Neural progenitor cell (in vitro differentiated cells): ENCODE measurements around the gene TMEM266. TPM values are rescaled to one million over a fixed set of nuclear protein-coding genes. Genes with fewer than 3 reads are reported as not detected.

Source experiments
- DNase-seq: peaks from one replicate; pipeline ENCODE4 v3.0.0-alpha.2; 2016; ENCODE audit warnings: low spot score
- H2AFZ ChIP-seq: fragments of 200-600 bp; sonication (generic); replicated peaks from 2 replicates; pipeline ENCODE4 v1.6.1; 2016; ENCODE audit warnings: antibody characterized with exemption
- H3F3A ChIP-seq: fragments of 200-600 bp; sonication (generic); 2 replicates; pipeline ENCODE4 v1.6.1; 2016; ENCODE audit warnings: antibody characterized with exemption, low read depth
- H3K27ac ChIP-seq: fragments of 200-600 bp; sonication (generic); 2 replicates; pipeline ENCODE4 v1.5.1; 2016; ENCODE audit warnings: mild to moderate bottlenecking
- H3K27me3 ChIP-seq: fragments of 200-600 bp; sonication (generic); 2 replicates; pipeline ENCODE4 v1.6.1; 2016; ENCODE audit warnings: mild to moderate bottlenecking, moderate library complexity
- H3K36me3 ChIP-seq: fragments of 200-600 bp; sonication (generic); 2 replicates; pipeline ENCODE4 v1.5.1; 2016
- H3K4me1 ChIP-seq: fragments of 200-600 bp; sonication (generic); 2 replicates; pipeline ENCODE4 v1.6.1; 2016; ENCODE audit warnings: mixed run types
- H3K4me2 ChIP-seq: fragments of 200-600 bp; sonication (generic); 2 replicates; pipeline ENCODE4 v1.6.1; 2016
- H3K4me3 ChIP-seq: fragments of 200-600 bp; sonication (generic); 2 replicates; pipeline ENCODE4 v1.5.1; 2016
- H3K79me2 ChIP-seq: fragments of 200-600 bp; sonication (generic); 2 replicates; pipeline ENCODE4 v1.6.1; 2016; ENCODE audit warnings: low read depth
- H3K9ac ChIP-seq: fragments of 200-600 bp; sonication (generic); 2 replicates; pipeline ENCODE4 v1.6.1; 2016
- H3K9me3 ChIP-seq: fragments of 200-600 bp; sonication (generic); 2 replicates; pipeline ENCODE4 v1.5.1; 2016; ENCODE audit warnings: low read depth
- H4K20me1 ChIP-seq: fragments of 200-600 bp; sonication (generic); 2 replicates; pipeline ENCODE4 v1.6.1; 2016; ENCODE audit warnings: low read depth
- H3K27ac Mint-ChIP-seq: 3 replicates; pipeline ENCODE4 v1.8.0; 2021; ENCODE audit warnings: mixed read lengths
- H3K27me3 Mint-ChIP-seq: 2 replicates; pipeline ENCODE4 v1.8.0; 2022; ENCODE audit warnings: low read depth, mild to moderate bottlenecking, inconsistent platforms, moderate library complexity, mixed read lengths; ENCODE audit not compliant: insufficient read depth
- H3K36me3 Mint-ChIP-seq: 3 replicates; pipeline ENCODE4 v1.8.0; 2021; ENCODE audit warnings: mixed read lengths
- H3K4me1 Mint-ChIP-seq: 3 replicates; pipeline ENCODE4 v1.8.0; 2021; ENCODE audit warnings: mixed read lengths
- H3K4me3 Mint-ChIP-seq: 3 replicates; pipeline ENCODE4 v1.8.0; 2021; ENCODE audit warnings: mild to moderate bottlenecking, moderate library complexity, mixed read lengths
- H3K9me3 Mint-ChIP-seq: 3 replicates; pipeline ENCODE4 v1.8.0; 2020; ENCODE audit warnings: mixed read lengths
- EZH2 ChIP-seq: fragments of 200-600 bp; sonication (generic); IDR thresholded peaks from 2 replicates; pipeline ENCODE4 v1.6.1; 2017; ENCODE audit warnings: antibody characterized with exemption, mild to moderate bottlenecking, moderate library complexity
- EZH2phosphoT487 ChIP-seq: fragments of 200-600 bp; sonication (generic); IDR thresholded peaks from 2 replicates; pipeline ENCODE4 v1.6.1; 2017; ENCODE audit warnings: antibody characterized with exemption
- total RNA-seq: library from RNA; depleted of rRNA; stranded (reverse); fragments of >200 nt; gene quantifications from 2 replicates; pipeline ENCODE4 v1.2.3, GENCODE V29; 2015; ENCODE audit warnings: low replicate concordance
- TF ChIP-seq, protein P1 (sequence below): fragments of 200-600 bp; sonication (generic); IDR thresholded peaks from 2 replicates; pipeline ENCODE4 v1.5.1; 2017; ENCODE audit warnings: antibody characterized with exemption, mild to moderate bottlenecking

The TMEM266 gene
- total RNA-seq, 1 donor from 2014 or later, result 0.43 TPM

DNA sequence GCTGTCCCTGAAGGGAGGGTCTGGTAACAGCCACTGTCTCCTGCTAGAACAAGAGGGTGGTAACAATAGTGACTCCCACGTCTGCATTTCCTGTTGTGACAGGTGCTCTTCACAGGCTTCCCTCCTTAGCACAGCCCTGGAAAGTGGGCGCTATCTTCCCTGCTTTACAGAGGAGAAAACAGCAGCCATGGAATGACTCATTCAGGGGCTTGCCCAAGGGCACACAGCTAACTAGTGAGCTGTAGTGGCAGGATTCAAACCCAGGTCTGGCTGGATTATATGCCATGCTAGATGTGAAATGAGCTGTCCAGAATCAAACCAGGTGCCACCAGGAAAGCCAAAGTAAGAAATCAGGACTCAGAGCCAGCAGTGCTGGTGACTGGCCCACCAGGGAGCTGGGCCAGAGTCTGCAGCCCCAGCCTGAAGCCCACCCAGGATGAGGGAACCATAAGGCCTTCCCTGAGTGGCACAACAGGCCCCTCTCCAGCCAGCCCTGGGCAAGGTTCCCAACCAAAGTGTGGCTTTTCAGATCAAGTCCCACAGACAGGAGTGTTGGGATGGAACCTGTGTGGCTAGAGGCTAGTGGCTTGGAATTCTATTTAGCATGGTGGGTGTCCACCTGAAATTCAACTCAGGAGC lies 149.1 kb downstream of the TMEM266 start:
- Histone ChIP-seq H3K9ac (no peak overlapping the region), H3K36me3 (no peaks in the 10 kb centered on the region), H3K27me3 (no peaks in the 10 kb centered on the region), H3K27ac (no peak overlapping the region), H3K9me3 (no peaks in the 10 kb centered on the region), H2AFZ (no peak overlapping the region), H4K20me1 (no peaks in the 10 kb centered on the region), H3K4me2 (no peak overlapping the region), H3K4me3 (no peak overlapping the region), H3K79me2 (no peaks in the 10 kb centered on the region), H3F3A (peaks cover 3% of the 10 kb centered on the region), H3K4me1 (peaks cover 19% of the 10 kb centered on the region)
- Mint-ChIP-seq H3K4me3 (no peak overlapping the region), H3K27ac (no peak overlapping the region), H3K4me1 (peaks cover 18% of the 10 kb centered on the region), H3K9me3 (no peaks in the 10 kb centered on the region), H3K27me3 (peaks cover 2% of the 10 kb centered on the region), H3K36me3 (peaks cover 7% of the 10 kb centered on the region)
- no peak for TF ChIP-seq EZH2
- TF ChIP-seq EZH2phosphoT487, result no peak
- TF ChIP-seq, protein P1, sequence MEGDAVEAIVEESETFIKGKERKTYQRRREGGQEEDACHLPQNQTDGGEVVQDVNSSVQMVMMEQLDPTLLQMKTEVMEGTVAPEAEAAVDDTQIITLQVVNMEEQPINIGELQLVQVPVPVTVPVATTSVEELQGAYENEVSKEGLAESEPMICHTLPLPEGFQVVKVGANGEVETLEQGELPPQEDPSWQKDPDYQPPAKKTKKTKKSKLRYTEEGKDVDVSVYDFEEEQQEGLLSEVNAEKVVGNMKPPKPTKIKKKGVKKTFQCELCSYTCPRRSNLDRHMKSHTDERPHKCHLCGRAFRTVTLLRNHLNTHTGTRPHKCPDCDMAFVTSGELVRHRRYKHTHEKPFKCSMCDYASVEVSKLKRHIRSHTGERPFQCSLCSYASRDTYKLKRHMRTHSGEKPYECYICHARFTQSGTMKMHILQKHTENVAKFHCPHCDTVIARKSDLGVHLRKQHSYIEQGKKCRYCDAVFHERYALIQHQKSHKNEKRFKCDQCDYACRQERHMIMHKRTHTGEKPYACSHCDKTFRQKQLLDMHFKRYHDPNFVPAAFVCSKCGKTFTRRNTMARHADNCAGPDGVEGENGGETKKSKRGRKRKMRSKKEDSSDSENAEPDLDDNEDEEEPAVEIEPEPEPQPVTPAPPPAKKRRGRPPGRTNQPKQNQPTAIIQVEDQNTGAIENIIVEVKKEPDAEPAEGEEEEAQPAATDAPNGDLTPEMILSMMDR, result no peak
- no peak for DNase-seq

DNA sequence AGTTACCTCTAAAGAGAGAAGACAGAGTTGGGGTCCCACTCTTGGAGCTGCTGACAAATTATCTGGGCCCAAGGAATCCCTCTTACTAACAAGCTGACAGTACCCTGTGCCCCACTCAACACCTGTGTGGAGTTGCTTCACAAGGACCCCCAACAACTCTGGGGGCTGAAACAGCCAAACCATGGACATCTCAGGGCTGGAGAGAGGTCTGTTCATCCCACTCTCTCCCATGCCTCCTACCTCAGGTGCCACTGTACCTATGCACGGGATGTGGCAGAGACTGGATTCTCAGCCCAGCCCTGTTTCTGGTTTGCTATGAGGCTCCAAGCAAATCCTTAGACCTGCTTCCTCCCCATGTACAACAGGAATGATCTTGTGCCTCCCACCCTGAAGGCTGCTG lies 149.7 kb downstream of the TMEM266 start:
- Mint-ChIP-seq H3K4me1 (peaks cover 17% of the 10 kb centered on the region), H3K36me3 (peaks cover 7% of the 10 kb centered on the region), H3K27ac (no peak overlapping the region), H3K9me3 (no peaks in the 10 kb centered on the region), H3K4me3 (no peak overlapping the region), H3K27me3 (peaks cover 1% of the 10 kb centered on the region)
- DNase-seq, result no peak
- H3K27ac ChIP-seq, result no peak overlapping the region
- peaks cover 3% of the 10 kb centered on the region for H3F3A ChIP-seq
- H3K27me3 ChIP-seq, result no peaks in the 10 kb centered on the region
- no peaks in the 10 kb centered on the region for H3K36me3 ChIP-seq
- no peak overlapping the region for H3K9ac ChIP-seq
- no peak overlapping the region for H3K4me3 ChIP-seq
- H3K4me1 ChIP-seq, result peaks cover 19% of the 10 kb centered on the region
- no peak overlapping the region for H2AFZ ChIP-seq
- no peaks in the 10 kb centered on the region for H4K20me1 ChIP-seq
- H3K79me2 ChIP-seq, result no peaks in the 10 kb centered on the region
- TF ChIP-seq EZH2, result no peak
- no peak for TF ChIP-seq EZH2phosphoT487
- TF ChIP-seq, protein P1, result no peak
- no peaks in the 10 kb centered on the region for H3K9me3 ChIP-seq
- H3K4me2 ChIP-seq, result no peak overlapping the region

DNA sequence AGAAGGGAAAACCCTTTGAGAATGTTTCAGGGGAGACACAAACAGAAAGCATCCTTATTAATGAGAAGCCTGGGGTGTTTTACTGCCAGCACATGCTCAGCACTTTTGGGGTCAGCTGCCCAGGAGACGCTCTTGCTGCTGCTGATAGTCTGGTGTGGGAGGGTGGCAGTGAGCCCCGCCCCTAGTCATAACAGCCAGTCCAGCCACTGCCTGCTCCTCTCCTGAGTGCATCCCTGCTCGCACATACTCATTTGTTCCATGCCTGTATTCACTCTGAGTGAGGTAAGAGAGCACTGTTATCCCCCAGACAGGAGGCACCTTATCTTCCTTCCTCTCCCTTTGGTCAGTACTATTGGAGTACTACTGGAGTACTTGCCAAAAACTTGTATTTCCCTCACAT lies 150.2 kb downstream of the TMEM266 start:
- DNase-seq, result no peak
- H3K27ac Mint-ChIP-seq, result no peak overlapping the region
- H3K4me3 Mint-ChIP-seq, result no peak overlapping the region

More for the DNA sequence above, 150.2 kb downstream of the TMEM266 start:
- no peaks in the 10 kb centered on the region for H3K9me3 ChIP-seq
- H4K20me1 ChIP-seq, result no peaks in the 10 kb centered on the region
- H3K4me3 ChIP-seq, result no peak overlapping the region
- H3K27me3 ChIP-seq, result no peaks in the 10 kb centered on the region
- H3K27ac ChIP-seq, result no peak overlapping the region
- H3K79me2 ChIP-seq, result no peaks in the 10 kb centered on the region
- Mint-ChIP-seq H3K9me3 (no peaks in the 10 kb centered on the region), H3K4me1 (peaks cover 16% of the 10 kb centered on the region), H3K27me3 (no peaks in the 10 kb centered on the region), H3K36me3 (peaks cover 5% of the 10 kb centered on the region)
- no peak overlapping the region for H2AFZ ChIP-seq
- H3K4me1 ChIP-seq, result peaks cover 19% of the 10 kb centered on the region
- H3K9ac ChIP-seq, result no peak overlapping the region
- H3K36me3 ChIP-seq, result no peaks in the 10 kb centered on the region
- H3K4me2 ChIP-seq, result no peak overlapping the region
- peaks cover 3% of the 10 kb centered on the region for H3F3A ChIP-seq
- TF ChIP-seq EZH2 (no peak), EZH2phosphoT487 (no peak)
- TF ChIP-seq, protein P1, result no peak
